HPDE6-E6E7 (cell line): ENCODE measurements around the gene NAV3.

ENCODE experiments used
- DNase-seq: peaks from one replicate; pipeline ENCODE4 v3.0.0; 2011; ENCODE audit warnings: missing footprints; ENCODE audit errors: extremely low spot score

NAV3 gene

DNA sequence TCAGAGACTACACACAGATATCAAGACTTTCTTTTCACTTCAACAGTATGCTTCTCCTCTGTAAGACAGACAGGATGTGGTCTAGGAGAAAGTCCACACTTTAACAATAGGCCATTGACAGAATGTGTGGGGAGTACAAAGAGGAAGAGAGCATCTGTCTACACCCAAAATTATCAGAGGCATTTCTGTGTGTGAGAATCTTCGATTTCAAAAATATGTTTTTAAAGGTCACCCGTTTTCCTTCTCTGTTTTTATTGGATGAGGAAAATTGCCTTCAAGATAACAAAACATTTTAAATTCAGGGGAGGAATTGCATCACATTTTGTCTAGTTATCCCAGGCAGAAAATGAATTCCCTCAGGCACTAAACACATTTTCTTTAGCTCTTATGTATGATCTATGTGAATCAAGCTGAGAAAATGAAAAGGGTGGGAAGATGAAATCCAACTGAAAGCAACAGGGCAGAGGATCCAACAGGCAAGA is 16.4 kb downstream of the NAV3 start:
- DNase-seq: no peak

DNA sequence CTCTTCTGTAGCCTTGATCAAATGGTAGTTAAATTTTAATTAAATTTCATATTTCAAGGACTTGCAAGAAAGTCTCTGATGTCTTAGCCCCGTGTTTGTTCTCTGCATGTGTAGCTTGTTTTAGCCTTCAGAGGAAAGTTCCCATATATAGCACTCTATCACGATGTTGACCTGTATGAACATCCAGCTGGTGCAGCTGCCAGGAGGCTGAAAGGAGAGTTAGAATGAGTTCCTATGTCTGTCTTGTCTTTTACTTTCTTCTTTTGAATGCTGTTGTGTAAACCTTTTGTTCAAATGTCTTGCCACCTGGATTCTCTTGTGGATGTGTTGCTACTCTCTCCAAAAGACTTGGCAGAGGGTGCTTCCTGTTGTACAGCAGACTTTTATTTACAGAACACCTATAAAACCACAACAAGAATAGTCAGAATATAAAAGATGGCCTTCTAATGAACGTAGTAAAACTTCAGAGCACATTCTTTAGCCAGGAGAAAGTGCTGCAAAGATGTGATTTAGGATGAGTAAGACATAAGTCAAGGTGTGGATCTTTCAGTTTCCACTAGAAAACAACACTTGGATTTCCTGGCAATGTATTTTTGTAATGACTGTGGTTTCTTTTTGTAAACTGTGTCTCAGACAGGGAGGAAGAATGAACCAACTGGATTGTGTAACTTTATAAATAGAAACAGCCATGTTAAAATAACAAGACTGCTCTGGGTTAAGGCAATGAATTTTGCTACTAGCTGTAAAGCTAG is 17.2 kb downstream of the NAV3 start:
- DNase-seq: peak; percentile 42

DNA sequence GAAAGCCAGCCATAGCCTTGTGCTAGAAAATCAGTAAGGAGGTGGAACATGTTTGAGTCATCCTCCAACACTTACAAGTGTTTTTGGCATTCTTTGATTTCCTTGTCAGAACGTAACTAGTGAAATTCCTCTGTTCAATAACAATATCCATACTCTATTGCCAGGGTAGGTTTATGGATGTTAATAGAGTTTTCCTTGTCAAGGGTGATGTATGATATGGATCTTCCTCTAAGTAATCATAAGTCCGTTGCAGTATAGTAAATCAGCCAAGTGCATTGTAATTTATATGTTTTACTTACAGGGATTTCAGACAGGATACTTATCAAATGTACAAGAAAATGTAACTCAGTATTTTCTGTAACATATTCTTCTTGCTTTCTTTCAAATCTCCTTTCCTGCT is 19.4 kb downstream of the NAV3 start:
- DNase-seq: no peak

- DNase-seq: no peak
These were observed 20.0 kb downstream of the NAV3 start for GRCh38 chr12:77850698-77851097.

DNA sequence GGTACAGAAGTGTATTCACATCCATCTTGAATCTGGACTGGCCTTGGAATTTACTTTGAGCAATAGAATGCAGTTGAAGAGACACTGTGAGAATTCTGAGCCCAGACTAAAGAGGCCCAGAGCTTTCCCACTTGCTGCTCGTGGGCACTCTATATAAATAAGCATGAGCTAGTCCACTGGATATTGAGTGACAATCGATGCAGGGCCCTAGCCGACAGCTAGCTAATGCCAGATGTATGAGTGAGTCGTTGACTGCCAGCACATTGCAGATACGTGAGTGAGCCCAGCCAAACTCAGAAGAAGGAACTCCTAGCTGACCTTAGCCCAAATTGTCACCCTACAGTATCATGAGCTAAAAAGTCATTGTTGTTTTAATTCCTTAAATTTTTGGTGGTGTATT is 24.9 kb downstream of the NAV3 start:
- DNase-seq: no peak

GRCh38 chr12:77861317-77861716 is 30.6 kb downstream of the NAV3 start:
- no peak for DNase-seq

- DNase-seq: no peak
These were observed 34.5 kb downstream of the NAV3 start for GRCh38 chr12:77865178-77865577.

DNA sequence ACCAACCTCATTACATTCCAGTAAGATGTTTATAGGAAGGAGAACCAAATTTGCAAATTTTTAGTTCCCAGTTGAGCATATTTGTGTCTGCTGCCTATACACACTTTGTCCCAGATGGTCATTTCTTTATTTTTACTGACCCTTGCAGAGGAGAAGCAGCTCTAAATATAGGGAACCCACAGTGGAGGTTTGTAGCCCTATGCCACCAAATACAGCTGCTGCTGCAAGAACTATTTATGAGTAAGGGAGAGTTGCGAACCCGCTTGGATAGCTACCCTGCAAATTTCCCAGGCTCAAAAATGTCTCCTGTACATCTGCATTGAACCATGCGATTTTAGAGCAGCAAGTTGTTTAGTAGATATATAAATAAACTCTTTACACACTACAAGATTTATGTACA is 48.2 kb downstream of the NAV3 start:
- DNase-seq: no peak

DNA sequence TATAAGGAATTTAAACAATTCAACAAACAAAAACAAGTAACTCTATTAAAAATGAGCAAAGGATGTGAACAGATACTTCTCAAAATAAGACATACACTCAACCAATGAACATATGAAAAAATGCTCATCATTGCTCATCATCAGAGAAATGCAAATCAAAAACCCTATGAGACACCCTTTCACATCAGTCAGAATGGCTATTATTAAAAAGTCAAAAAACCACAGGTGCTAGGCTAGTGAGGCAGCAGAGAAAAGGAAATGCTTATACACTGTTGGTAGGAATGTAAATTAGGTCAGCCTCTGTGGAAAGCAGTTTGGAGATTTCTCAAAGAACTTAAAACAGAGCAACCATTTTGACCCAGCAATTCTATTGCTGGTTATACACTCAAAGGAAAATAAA is 52.0 kb downstream of the NAV3 start:
- DNase-seq: no peak

GRCh38 chr12:77888611-77889010 is 57.9 kb downstream of the NAV3 start:
- DNase-seq: peak; percentile 74

DNA sequence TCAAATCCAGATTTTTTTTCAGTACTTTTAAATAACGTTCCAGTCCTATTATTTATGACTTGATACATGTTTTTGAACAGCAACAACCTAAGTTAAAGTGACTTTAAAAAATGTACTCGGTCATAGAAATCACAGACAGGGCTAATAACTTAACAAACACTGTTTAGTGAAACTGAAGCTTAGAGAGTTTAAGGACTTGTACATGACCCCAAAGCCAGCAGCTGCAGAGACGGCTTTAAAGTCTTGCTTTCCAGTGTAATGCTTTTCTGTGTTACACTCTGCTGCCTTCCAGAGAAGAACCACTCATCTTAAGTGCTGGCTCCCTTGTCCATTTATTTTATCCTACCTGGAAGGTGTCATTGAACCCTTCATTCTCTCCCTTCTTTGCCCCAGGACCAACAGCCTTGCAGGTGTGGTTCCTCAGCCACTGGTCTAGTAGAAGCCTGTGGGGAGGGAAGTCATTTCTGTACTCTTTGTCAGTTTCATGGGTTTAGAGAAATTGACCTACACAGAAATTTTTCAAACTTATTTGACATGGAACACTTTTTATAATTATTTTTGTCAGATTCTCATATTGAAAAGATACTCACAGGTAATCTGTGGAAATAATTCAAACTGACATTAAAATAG is 60.9 kb downstream of the NAV3 start:
- DNase-seq: no peak

DNA sequence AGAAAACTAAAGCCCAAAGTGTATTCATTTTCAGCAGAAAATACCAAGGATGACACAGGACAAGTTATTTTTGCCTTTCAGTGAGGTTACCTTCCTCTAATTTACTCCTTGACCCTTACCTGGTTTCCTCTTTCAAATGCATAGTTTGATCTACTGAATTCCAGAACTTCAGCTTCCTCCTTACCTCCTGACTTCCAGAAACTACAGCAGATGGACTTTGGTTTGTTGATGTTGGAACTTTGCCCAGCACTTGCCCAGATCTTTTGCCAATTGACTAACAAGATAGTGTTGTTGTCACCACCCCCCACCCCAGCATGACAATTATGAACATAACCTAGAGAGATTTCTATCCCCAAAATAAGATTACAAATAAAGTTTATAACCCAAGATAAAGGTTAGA is 63.2 kb downstream of the NAV3 start:
- DNase-seq: no peak

DNA sequence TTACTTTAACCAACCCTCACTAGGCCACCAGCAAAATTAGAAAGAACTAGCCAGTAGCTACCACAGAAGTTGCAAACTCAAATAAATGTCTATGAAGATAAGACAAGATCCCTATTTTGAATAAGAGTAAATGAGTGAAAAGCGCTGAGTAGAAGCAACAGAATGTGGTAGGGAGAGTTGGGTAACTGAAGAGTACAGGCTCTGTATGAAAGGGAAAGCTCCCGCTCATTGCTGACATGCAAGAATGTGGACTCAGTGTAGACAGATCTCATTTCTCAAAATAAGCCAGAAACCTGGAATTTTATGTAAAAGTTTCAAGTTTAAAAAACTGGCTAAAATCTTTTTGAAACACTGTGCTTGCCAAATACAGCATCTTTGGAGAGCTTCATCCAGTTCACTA is 63.9 kb downstream of the NAV3 start:
- DNase-seq: no peak

DNA sequence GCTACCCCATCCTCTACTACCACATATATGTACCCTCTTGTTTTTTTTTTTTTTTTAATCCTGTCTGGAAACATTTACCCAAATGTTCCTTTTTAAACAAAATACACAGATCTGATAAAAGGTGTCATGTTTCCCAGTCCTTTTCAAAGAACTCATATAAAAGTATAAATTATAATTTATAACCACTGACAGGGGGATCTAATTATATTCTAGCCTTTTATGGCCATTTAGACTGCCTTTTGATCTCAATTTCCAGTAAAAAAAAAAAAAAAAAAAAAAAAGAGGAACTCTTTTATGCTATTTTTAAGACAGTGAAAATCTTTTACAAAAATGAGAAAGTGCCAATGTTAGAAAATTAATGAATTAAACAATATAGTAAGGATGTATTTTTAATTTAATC is 65.0 kb downstream of the NAV3 start:
- DNase-seq: no peak

DNA sequence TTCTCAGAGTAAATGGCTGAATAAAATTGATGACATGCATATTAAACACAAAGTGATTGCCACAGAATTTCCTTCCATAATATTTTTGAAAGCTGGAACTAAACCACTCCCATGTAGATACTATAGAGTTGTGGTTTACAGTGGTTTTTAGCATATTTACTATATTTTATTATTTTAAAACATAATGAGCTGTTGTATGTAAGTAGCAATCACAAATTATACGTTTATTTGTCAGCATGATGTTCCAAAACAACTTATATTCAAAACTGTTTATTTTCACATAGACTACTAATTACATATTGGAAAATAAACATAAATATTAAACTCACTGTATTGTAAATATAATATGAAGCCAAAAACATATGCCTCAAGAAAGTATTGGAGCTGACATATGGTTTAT is 77.2 kb downstream of the NAV3 start:
- DNase-seq: no peak

GRCh38 chr12:77914081-77914488 is 83.4 kb downstream of the NAV3 start:
- no peak for DNase-seq

- no peak for DNase-seq
These were observed 84.4 kb downstream of the NAV3 start for GRCh38 chr12:77915071-77915600.

DNA sequence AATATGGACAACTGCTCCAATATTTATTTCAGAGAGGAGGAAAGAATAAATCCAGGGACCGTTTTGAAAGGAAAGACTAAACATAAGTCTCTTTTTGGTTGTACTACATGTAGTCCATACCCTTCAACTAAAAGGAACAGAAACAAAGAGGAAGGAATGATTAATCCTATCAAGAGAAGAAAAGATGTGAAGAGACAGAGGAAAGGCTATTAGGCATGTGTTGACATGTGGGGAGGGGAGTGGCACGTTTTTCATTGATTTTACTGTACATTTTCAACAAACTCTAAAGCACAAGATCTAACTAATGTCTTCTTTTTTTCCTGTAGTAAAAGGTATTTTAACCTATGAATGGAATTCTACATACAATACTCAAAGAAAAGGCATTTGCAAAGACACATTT is 85.6 kb downstream of the NAV3 start:
- DNase-seq: no peak

DNA sequence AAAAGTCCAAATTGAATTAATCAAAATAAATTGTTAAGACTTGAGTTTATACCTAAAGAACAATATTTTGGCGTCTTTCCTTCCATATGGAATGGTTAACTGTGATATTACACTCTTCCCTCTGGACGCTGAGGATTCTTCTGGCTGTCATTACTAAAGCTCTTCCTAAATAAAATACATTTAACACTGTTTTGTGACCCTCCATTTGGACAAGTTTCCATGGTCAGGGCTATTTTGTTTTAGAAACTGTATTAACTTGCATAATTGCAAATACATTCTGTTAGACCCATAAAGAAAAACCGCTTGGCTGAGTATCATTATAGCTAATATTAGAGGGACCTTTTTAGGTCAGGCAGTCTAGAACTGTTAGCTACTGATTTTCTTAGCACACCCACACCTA is 87.4 kb downstream of the NAV3 start:
- no peak for DNase-seq

DNA sequence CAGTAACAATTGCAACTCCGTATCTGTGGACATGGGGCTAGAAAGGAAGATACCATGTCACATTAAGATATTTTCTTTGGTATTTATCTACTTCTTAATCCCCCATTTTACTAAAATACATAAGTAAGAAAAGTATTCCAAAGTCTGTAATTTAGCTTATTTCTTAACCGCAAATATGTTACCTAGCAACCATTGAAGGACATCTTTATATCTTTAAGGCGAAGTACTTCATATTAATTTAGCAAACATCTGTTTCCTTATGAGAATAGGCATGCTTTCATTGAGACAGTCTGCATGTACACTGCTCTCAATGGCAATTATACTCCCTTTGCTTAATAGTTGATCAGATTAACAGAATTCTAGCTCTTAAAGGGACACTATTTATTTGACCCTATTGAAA is 88.8 kb downstream of the NAV3 start:
- DNase-seq: no peak

GRCh38 chr12:77923882-77924281 is 93.2 kb downstream of the NAV3 start:
- no peak for DNase-seq

GRCh38 chr12:77924703-77925102 is 94.0 kb downstream of the NAV3 start:
- no peak for DNase-seq

GRCh38 chr12:77925536-77926108 is 94.9 kb downstream of the NAV3 start:
- DNase-seq: peak; percentile 67
